Measurements from ENCODE around the gene SNAI3.

SNAI3 gene

DNA sequence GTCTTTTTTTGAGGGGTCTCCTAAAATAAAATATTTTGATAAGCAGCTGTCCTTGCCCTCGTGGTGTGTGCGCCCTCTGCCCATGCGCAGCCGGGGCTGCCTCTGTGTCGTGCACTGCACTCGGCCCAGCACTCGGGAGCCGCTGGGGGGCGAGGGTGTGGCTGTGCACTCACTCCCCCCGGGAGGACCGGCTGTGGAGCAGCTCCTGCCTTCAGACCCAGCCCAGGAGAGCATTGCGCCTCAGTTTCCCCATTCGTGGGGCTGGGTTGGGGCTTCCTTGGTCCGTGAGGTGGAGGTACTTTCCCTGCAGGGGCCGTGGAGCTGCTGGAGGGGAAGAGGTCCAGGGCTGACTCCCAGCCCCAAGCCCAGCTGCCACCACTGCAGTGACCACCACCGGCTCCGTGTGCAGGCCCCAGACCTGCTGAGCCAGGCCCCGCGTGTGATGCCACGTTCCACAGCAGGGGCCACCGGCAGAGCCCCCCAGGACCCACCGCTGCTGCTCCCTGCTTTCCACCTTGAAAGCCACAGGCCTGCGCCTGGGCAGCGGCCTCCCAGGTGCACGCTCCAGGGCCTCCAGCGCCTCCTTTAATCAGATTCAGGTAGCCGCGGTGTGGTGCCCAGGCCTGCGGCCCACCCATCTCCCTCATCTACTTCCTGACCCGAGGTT is 54.3 kb downstream of the SNAI3 start:
- Histone ChIP-seq H3F3A (ENCODE audit: low read depth) (no peaks in the 10 kb centered on the region), H2AFZ (ENCODE audit: low read length) (no peak overlapping the region), H3K9ac (ENCODE audit: low read depth, low read length, poor library complexity, severe bottlenecking) (no peak overlapping the region), H3K4me3 (ENCODE audit: low read length, poor library complexity, severe bottlenecking) (no peak overlapping the region), H3K9me2 (replicated peaks; ENCODE audit: low read depth, low read length) (no peaks in the 10 kb centered on the region), H3K79me2 (ENCODE audit: insufficient read depth, low read length) (no peaks in the 10 kb centered on the region), H3K4me1 (ENCODE audit: insufficient read depth, low read length, poor library complexity, severe bottlenecking) (no peaks in the 10 kb centered on the region), H3K9me3 (ENCODE audit: insufficient read depth, low read depth, low read length) (no peaks in the 10 kb centered on the region), H3K4me2 (ENCODE audit: low read depth, low read length, poor library complexity, severe bottlenecking) (no peak overlapping the region), H4K20me1 (ENCODE audit: insufficient read depth, low read length, poor library complexity, severe bottlenecking) (no peaks in the 10 kb centered on the region), H3K36me3 (ENCODE audit: insufficient read depth, low read length) (peaks cover 9% of the 10 kb centered on the region; the same call in 1 of the 2 replicates), H3K27me3 (ENCODE audit: insufficient read depth, low read length, poor library complexity, severe bottlenecking) (no peaks in the 10 kb centered on the region)
- TF ChIP-seq, protein P1, sequence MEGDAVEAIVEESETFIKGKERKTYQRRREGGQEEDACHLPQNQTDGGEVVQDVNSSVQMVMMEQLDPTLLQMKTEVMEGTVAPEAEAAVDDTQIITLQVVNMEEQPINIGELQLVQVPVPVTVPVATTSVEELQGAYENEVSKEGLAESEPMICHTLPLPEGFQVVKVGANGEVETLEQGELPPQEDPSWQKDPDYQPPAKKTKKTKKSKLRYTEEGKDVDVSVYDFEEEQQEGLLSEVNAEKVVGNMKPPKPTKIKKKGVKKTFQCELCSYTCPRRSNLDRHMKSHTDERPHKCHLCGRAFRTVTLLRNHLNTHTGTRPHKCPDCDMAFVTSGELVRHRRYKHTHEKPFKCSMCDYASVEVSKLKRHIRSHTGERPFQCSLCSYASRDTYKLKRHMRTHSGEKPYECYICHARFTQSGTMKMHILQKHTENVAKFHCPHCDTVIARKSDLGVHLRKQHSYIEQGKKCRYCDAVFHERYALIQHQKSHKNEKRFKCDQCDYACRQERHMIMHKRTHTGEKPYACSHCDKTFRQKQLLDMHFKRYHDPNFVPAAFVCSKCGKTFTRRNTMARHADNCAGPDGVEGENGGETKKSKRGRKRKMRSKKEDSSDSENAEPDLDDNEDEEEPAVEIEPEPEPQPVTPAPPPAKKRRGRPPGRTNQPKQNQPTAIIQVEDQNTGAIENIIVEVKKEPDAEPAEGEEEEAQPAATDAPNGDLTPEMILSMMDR (conservative IDR thresholded peaks at IDR 0.05; ENCODE audit: low read length), result no peak
- TF ChIP-seq EZH2phosphoT487 (IDR thresholded peaks at IDR 0.05; ENCODE audit: borderline replicate concordance), result no peak

DNA sequence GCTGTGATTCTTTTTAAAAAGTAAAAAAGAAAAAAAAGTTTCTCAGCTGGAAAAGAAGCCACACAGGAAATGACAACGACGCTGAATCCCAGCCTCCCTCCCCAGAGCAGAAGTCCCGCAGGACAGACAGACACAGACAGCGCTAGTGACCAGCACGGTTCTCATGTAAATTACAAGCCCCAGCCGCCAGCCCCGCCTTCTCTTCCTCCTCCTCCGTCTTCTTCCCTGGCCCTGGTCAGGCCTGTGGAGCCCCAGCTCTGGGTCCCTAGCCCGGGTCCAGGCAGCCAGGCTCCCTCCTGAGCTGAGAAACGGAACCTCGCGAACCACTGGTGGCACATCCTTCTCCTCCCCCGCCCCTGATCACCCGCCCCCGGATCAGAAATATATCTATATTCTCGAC is 54.9 kb downstream of the SNAI3 start:
- Histone ChIP-seq H3F3A (ENCODE audit: low read depth) (no peaks in the 10 kb centered on the region), H2AFZ (ENCODE audit: low read length) (no peak overlapping the region), H3K4me2 (ENCODE audit: low read depth, low read length, poor library complexity, severe bottlenecking) (no peak overlapping the region), H3K9me3 (ENCODE audit: insufficient read depth, low read depth, low read length) (no peaks in the 10 kb centered on the region), H3K4me3 (ENCODE audit: low read length, poor library complexity, severe bottlenecking) (no peak overlapping the region), H3K4me1 (ENCODE audit: insufficient read depth, low read length, poor library complexity, severe bottlenecking) (no peaks in the 10 kb centered on the region), H3K9me2 (replicated peaks; ENCODE audit: low read depth, low read length) (no peaks in the 10 kb centered on the region), H3K27me3 (ENCODE audit: insufficient read depth, low read length, poor library complexity, severe bottlenecking) (no peaks in the 10 kb centered on the region), H4K20me1 (ENCODE audit: insufficient read depth, low read length, poor library complexity, severe bottlenecking) (no peaks in the 10 kb centered on the region), H3K36me3 (ENCODE audit: insufficient read depth, low read length) (peaks cover 9% of the 10 kb centered on the region; the same call in 1 of the 2 replicates), H3K79me2 (ENCODE audit: insufficient read depth, low read length) (no peaks in the 10 kb centered on the region), H3K9ac (ENCODE audit: low read depth, low read length, poor library complexity, severe bottlenecking) (no peak overlapping the region)
- TF ChIP-seq, protein P1 (conservative IDR thresholded peaks at IDR 0.05; ENCODE audit: low read length), result no peak
- TF ChIP-seq EZH2phosphoT487 (IDR thresholded peaks at IDR 0.05; ENCODE audit: borderline replicate concordance), result no peak

DNA sequence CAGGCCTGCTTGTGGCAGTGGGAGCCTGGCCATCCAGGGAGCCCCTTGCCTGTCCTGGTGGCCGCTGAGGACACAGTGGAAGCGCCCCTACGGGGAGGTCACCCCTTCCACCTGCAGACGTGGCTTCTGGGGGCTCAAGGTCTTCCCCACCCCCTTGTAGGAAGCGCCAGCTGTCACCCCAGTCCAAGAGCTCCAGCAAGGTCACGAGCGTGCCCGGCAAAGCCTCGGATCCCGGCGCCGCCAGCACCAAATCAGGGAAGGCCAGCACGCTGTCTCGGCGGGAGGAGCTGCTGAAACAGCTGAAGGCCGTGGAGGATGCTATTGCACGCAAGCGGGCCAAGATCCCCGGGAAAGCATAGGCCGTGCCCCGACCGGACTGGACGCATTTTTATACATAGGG is 55.4 kb downstream of the SNAI3 start:
- Histone ChIP-seq H3K4me3 (ENCODE audit: low read length, poor library complexity, severe bottlenecking) (no peak overlapping the region), H3K9ac (ENCODE audit: low read depth, low read length, poor library complexity, severe bottlenecking) (no peak overlapping the region), H3K4me2 (ENCODE audit: low read depth, low read length, poor library complexity, severe bottlenecking) (no peak overlapping the region), H3F3A (ENCODE audit: low read depth) (no peaks in the 10 kb centered on the region), H3K36me3 (ENCODE audit: insufficient read depth, low read length) (peaks cover 9% of the 10 kb centered on the region; the same call in 1 of the 2 replicates), H3K79me2 (ENCODE audit: insufficient read depth, low read length) (no peaks in the 10 kb centered on the region), H4K20me1 (ENCODE audit: insufficient read depth, low read length, poor library complexity, severe bottlenecking) (no peaks in the 10 kb centered on the region), H3K9me2 (replicated peaks; ENCODE audit: low read depth, low read length) (no peaks in the 10 kb centered on the region), H2AFZ (ENCODE audit: low read length) (no peak overlapping the region), H3K4me1 (ENCODE audit: insufficient read depth, low read length, poor library complexity, severe bottlenecking) (no peaks in the 10 kb centered on the region), H3K27me3 (ENCODE audit: insufficient read depth, low read length, poor library complexity, severe bottlenecking) (no peaks in the 10 kb centered on the region), H3K9me3 (ENCODE audit: insufficient read depth, low read depth, low read length) (no peaks in the 10 kb centered on the region)
- TF ChIP-seq, protein P1 (conservative IDR thresholded peaks at IDR 0.05; ENCODE audit: low read length), result no peak
- TF ChIP-seq EZH2phosphoT487 (IDR thresholded peaks at IDR 0.05; ENCODE audit: borderline replicate concordance), result no peak
